GM12878 (cell line): ENCODE measurements around the gene RIC8B. TPM values are rescaled to one million over a fixed set of nuclear protein-coding genes. Genes with fewer than 3 reads are reported as not detected.

Experiments
- ATAC-seq: fragments of 200-7000 bp; cut with Tn5 transposase; 3 replicates; pipeline ENCODE4 v1.9.1; 2020; ENCODE audit warnings: mild to moderate bottlenecking, moderate library complexity
- BruUV-seq: library from RNA; stranded (reverse); fragments of 400-500 nt; replicated peaks from 2 replicates; lab custom pipeline; 2021; lab: Mats Ljungman, UMichigan
- CTCF ChIA-PET: fragments of 300-600 bp; sonication (Branson Sonifier 250); formaldehyde crosslinking; extraction: SDS; loops from one replicate; lab custom pipeline; 2021; ENCODE audit warnings: inconsistent platforms; lab: Yijun Ruan, JAX
- POLR2A ChIA-PET: fragments of 350-600 bp; formaldehyde crosslinking; extraction: SDS; loops from one replicate; lab custom pipeline; 2021; ENCODE audit warnings: inconsistent platforms; lab: Charles Lee
- RAD21 ChIA-PET: fragments of 300-600 bp; sonication (Branson Sonifier 250); formaldehyde crosslinking; loops from one replicate; lab custom pipeline; 2023; ENCODE audit warnings: antibody characterized with exemption; ENCODE audit not compliant: unreplicated experiment; lab: Charles Lee
- SMC1A ChIA-PET: fragments of 300-600 bp; sonication (Branson Sonifier 250); formaldehyde crosslinking; loops from one replicate; lab custom pipeline; 2023; ENCODE audit not compliant: unreplicated experiment, uncharacterized antibody; lab: Charles Lee
- DNase-seq: peaks from one replicate; pipeline ENCODE4 v3.0.0-alpha.2; 2011; ENCODE audit warnings: low read depth, low spot score
- FAIRE-seq: peaks from 3 replicates; lab custom pipeline; 2011; peaks lifted over from hg19 to GRCh38; lab: Jason Lieb, UNC
- H2AFZ ChIP-seq: 2 replicates; pipeline ENCODE4 v1.6.0; 2011; ENCODE audit warnings: low read depth, low read length, control low read depth; ENCODE audit not compliant: control insufficient read depth
- H3K27ac ChIP-seq: 2 replicates; pipeline ENCODE4 v1.5.1; 2011; ENCODE audit warnings: control low read depth; ENCODE audit not compliant: control insufficient read depth, insufficient read depth
- H3K27me3 ChIP-seq, 2 experiments: replicated peaks in 1 of 2; 2 replicates each; pipeline versions ENCODE4 v1.6.0 to v1.6.1; 2011; ENCODE audit warnings: low read length in 1 of 2; ENCODE audit not compliant: control insufficient read depth in 2 of 2, insufficient read depth in 2 of 2
- H3K36me3 ChIP-seq, 2 experiments: 2 replicates each; pipeline ENCODE4 v1.5.1; 2011; ENCODE audit warnings: low read length in 1 of 2; ENCODE audit not compliant: control insufficient read depth in 2 of 2, insufficient read depth in 2 of 2
- H3K4me1 ChIP-seq: 2 replicates; pipeline ENCODE4 v1.6.1; 2011; ENCODE audit warnings: mild to moderate bottlenecking, low read length, moderate library complexity, mixed read lengths; ENCODE audit not compliant: control insufficient read depth, insufficient read depth
- H3K4me2 ChIP-seq: 2 replicates; pipeline ENCODE4 v1.6.0; 2011; ENCODE audit warnings: control low read depth; ENCODE audit not compliant: control insufficient read depth, insufficient read depth
- H3K4me3 ChIP-seq: fragments of 200-600 bp; sonication (generic); 2 replicates; pipeline ENCODE4 v1.5.1; 2016
- H3K79me2 ChIP-seq: 2 replicates; pipeline ENCODE4 v1.6.0; 2011; ENCODE audit warnings: low read length; ENCODE audit not compliant: control insufficient read depth, insufficient read depth
- H3K9ac ChIP-seq: 2 replicates; pipeline ENCODE4 v1.8.0; 2011; ENCODE audit warnings: low read length, control low read depth, mixed read lengths; ENCODE audit not compliant: control insufficient read depth, insufficient read depth
- H3K9me3 ChIP-seq: replicated peaks from 3 replicates; pipeline ENCODE4 v1.5.1; 2011; ENCODE audit warnings: mild to moderate bottlenecking, low read length; ENCODE audit not compliant: control insufficient read depth, insufficient read depth
- H4K20me1 ChIP-seq: 2 replicates; pipeline ENCODE4 v1.6.0; 2011; ENCODE audit not compliant: control insufficient read depth, insufficient read depth
- BCLAF1 ChIP-seq: fragments of 450-650 bp; IDR thresholded peaks from 2 replicates; pipeline ENCODE4 v1.6.1; 2017; ENCODE audit warnings: antibody characterized with exemption, mild to moderate bottlenecking, moderate library complexity
- BRCA1 ChIP-seq: IDR thresholded peaks from 2 replicates; pipeline ENCODE4 v1.6.1; 2011; ENCODE audit warnings: low read depth, low read length, improper control_type of control experiment
- EZH2 ChIP-seq: IDR thresholded peaks from 2 replicates; pipeline ENCODE4 v1.6.1; 2012; ENCODE audit warnings: low read depth, mild to moderate bottlenecking, control low read depth, inconsistent platforms, low read length, borderline replicate concordance; ENCODE audit not compliant: control insufficient read depth
- HDAC2 ChIP-seq: fragments of 200-600 bp; sonication (generic); IDR thresholded peaks from 2 replicates; pipeline ENCODE4 v1.6.1; 2017
- IKZF2 ChIP-seq, 2 experiments: fragments of 450-650 bp; IDR thresholded peaks; 2 replicates each; pipeline ENCODE4 v1.6.1; 2017; ENCODE audit warnings: mild to moderate bottlenecking in 2 of 2, moderate library complexity in 2 of 2
- JUNB ChIP-seq: IDR thresholded peaks from 2 replicates; pipeline ENCODE4 v1.6.1; 2016; ENCODE audit warnings: antibody characterized with exemption, mild to moderate bottlenecking
- POLR2AphosphoS2 ChIP-seq: IDR thresholded peaks from 2 replicates; pipeline ENCODE4 v1.6.1; 2011; ENCODE audit warnings: low read depth, mild to moderate bottlenecking, low read length, improper control_type of control experiment, moderate library complexity
- POU2F2 ChIP-seq: IDR thresholded peaks from 3 replicates; pipeline ENCODE4 v1.6.1; 2011; ENCODE audit warnings: low read depth, mild to moderate bottlenecking, low read length, borderline replicate concordance
- RUNX3 ChIP-seq: IDR thresholded peaks from 2 replicates; pipeline ENCODE4 v1.6.1; 2012; ENCODE audit warnings: low read length, inconsistent platforms
- SMAD5 ChIP-seq: IDR thresholded peaks from 2 replicates; pipeline ENCODE4 v1.6.1; 2016; ENCODE audit warnings: antibody characterized with exemption, low read depth
- SUZ12 ChIP-seq: fragments of 200-600 bp; sonication (generic); IDR thresholded peaks from one replicate; pipeline ENCODE4 v1.6.1; 2018; ENCODE audit warnings: antibody characterized with exemption, mild to moderate bottlenecking; ENCODE audit not compliant: unreplicated experiment
- TARDBP ChIP-seq: IDR thresholded peaks from 2 replicates; pipeline ENCODE4 v1.6.1; 2016; ENCODE audit warnings: borderline replicate concordance
- ZNF24 ChIP-seq: fragments of 450-650 bp; IDR thresholded peaks from 2 replicates; pipeline ENCODE4 v1.6.1; 2017; ENCODE audit warnings: antibody characterized with exemption, mild to moderate bottlenecking
- WGBS: methylation state at CpG from one replicate; pipeline ENCODE4 v1.1.6; 2016; ENCODE audit warnings: low lambda C conversion rate; ENCODE audit not compliant: insufficient replicate concordance, insufficient coverage; ENCODE audit errors: missing lambda C conversion rate; 5-methylcytosine and 5-hydroxymethylcytosine counted together
- in situ Hi-C: fragments of 300-500 bp; cut with MboI; formaldehyde crosslinking; loops from 9 replicates; pipeline ENCODE4 v1.14.3; 2018; ENCODE audit warnings: mixed read lengths
- intact Hi-C: fragments of 100-400 bp; cut with micrococcal nuclease; formaldehyde crosslinking; loops from one replicate; pipeline ENCODE4 v1.14.2; 2022; ENCODE audit not compliant: unreplicated experiment
- polyA plus RNA-seq, 11 experiments: library from polyadenylated mRNA; depleted of rRNA in 4 of 11; unstranded in 6 of 11; stranded (reverse) in 5 of 11; fragments of >200 nt; fragmentation: Nextera tagmentation in 4 of 11; fragmentation: Illumina TruSeq in 1 of 11; extraction: Ambion mirVana in 4 of 11; extraction: Trizol in 1 of 11; gene quantifications; 1 replicate in 1 of 11; 2 replicates in 10 of 11; pipeline versions ENCODE4 v1.2.1 to v1.2.3, GENCODE V29; 2011 to 2016; ENCODE audit warnings: inconsistent platforms in 2 of 11, missing spikeins in 2 of 11, low read depth in 1 of 11
- total RNA-seq, 4 experiments: library from RNA; depleted of rRNA in 3 of 4; stranded (reverse); fragments of >200 nt in 3 of 4; fragmentation: Illumina TruSeq in 1 of 4; extraction: Trizol in 1 of 4; gene quantifications; 2 replicates each; pipeline versions ENCODE4 v1.2.1 to v1.2.3, GENCODE V29; 2013 to 2021
- TF ChIP-seq, protein P1 (sequence below): fragments of 450-650 bp; formaldehyde crosslinking; IDR thresholded peaks from 2 replicates; pipeline ENCODE4 v1.5.0; 2022; ENCODE audit warnings: mild to moderate bottlenecking, missing genetic modification characterization

Gene RIC8B
- total and polyA plus RNA-seq, 10 of the 15 experiments (the other 5 are each of a cell fraction or from before 2014, with no cell fraction given) = 2.3 to 10.8 (median 6.2) TPM

DNA sequence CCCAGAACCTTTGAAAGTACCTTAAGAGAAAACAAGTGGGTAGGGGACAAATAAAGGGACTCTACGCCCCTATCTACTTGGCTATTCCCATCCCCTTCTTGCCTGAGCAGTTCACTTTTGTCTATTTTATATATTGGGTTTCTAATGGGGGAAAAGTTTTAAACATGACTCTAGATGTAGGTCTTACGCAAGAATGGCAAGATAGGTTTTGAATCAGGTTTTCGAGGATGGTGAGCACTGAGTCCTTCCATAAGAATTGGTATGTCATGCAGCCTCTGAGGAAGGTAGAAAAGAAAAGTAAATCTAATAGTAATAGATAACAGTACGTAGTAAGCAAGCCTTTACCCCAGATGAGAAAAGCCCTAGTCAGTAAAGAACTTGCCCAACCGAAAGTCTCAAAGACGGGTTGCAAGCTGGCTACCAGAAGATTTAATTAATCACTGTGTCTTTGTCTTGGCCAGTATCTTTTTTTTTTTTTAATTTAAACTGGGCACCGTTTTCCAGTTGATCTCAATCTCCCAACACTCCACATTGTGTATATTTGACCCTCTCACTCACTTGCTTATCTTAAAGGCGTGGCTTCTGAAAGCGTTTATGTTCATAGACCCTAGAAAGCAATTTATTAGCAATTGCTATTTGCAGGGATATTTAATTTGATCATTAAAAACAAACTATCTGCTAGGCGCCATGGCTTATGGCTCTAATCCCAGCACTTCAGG lies 94.7 kb downstream of the RIC8B start:
- ATAC-seq = no peak
- Histone ChIP-seq H3K27me3 (no peaks in the 10 kb centered on the region), H3K4me3 (no peak overlapping the region), H3K9me3 (no peaks in the 10 kb centered on the region), H3K27ac (no peak overlapping the region), H3K9ac (no peak overlapping the region), H3K4me1 (no peaks in the 10 kb centered on the region), H4K20me1 (no peaks in the 10 kb centered on the region)
- 98% methylated on average over 10 of the region's 10 CpGs for WGBS
- intact Hi-C loops = no loop called here
- ChIA-PET POLR2A (no interaction called here), SMC1A (interaction anchor here (0.6 to 1.7 kb wide), 2 partner anchors 8 to 83 kb away, joined by 3 read pairs; no protein-coding TSS in a partner anchor)
- BruUV-seq = no TSS peak
- no peak for FAIRE-seq
- no peak for DNase-seq
- TF ChIP-seq IKZF2 (IDR thresholded peaks at IDR 0.05) (no peak), BCLAF1 (no peak), POLR2AphosphoS2 (no peak), BRCA1 (no peak), TARDBP (no peak), HDAC2 (no peak), POU2F2 (no peak), ZNF24 (no peak), SUZ12 (no peak), RUNX3 (no peak), EZH2 (no peak), JUNB (no peak), SMAD5 (no peak)
- TF ChIP-seq, protein P1, sequence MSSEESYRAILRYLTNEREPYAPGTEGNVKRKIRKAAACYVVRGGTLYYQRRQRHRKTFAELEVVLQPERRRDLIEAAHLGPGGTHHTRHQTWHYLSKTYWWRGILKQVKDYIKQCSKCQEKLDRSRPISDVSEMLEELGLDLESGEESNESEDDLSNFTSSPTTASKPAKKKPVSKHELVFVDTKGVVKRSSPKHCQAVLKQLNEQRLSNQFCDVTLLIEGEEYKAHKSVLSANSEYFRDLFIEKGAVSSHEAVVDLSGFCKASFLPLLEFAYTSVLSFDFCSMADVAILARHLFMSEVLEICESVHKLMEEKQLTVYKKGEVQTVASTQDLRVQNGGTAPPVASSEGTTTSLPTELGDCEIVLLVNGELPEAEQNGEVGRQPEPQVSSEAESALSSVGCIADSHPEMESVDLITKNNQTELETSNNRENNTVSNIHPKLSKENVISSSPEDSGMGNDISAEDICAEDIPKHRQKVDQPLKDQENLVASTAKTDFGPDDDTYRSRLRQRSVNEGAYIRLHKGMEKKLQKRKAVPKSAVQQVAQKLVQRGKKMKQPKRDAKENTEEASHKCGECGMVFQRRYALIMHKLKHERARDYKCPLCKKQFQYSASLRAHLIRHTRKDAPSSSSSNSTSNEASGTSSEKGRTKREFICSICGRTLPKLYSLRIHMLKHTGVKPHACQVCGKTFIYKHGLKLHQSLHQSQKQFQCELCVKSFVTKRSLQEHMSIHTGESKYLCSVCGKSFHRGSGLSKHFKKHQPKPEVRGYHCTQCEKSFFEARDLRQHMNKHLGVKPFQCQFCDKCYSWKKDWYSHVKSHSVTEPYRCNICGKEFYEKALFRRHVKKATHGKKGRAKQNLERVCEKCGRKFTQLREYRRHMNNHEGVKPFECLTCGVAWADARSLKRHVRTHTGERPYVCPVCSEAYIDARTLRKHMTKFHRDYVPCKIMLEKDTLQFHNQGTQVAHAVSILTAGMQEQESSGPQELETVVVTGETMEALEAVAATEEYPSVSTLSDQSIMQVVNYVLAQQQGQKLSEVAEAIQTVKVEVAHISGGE (CRISPR knock-in tag) = no peak
- TF ChIP-seq, all 136 proteins: peak for 0
- H3K4me2 ChIP-seq = no peak overlapping the region
- ChIA-PET RAD21 (no interaction called here), CTCF (no interaction called here)
- H3K36me3 ChIP-seq = no peaks in the 10 kb centered on the region
- no peaks in the 10 kb centered on the region for H3K79me2 ChIP-seq
- H2AFZ ChIP-seq = no peak overlapping the region
- in situ Hi-C loops = no loop called here
